ENCODE data around the gene CENPF.

- TF ChIP-seq POLR2A (IDR thresholded peaks at IDR 0.05; ENCODE audit: low read depth, low read length) = no peak
- TF ChIP-seq TAF1 (IDR thresholded peaks at IDR 0.05; ENCODE audit: low read depth, low read length) = no peak
- TF ChIP-seq POLR2AphosphoS5 (IDR thresholded peaks at IDR 0.05; ENCODE audit: low read depth, low read length) = no peak
These were observed 12.3 kb upstream of the CENPF start for GRCh38 chr1:214590696-214591095.

All from GM12891 (cell line).